Endothelial cell of umbilical vein (primary cell): ENCODE measurements around the gene S100A14. TPM values are rescaled to one million over a fixed set of nuclear protein-coding genes. Genes with fewer than 3 reads are reported as not detected.

ENCODE experiments used
- BruUV-seq: library from RNA; stranded (reverse); fragments of 400-500 nt; replicated peaks from 2 replicates; lab custom pipeline; 2021; lab: Mats Ljungman, UMichigan
- CTCF ChIA-PET: fragments of 300-600, 350-600 bp; sonication (Branson Sonifier 250); formaldehyde crosslinking; loops from one replicate; lab custom pipeline; 2021; ENCODE audit warnings: antibody characterized with exemption, inconsistent platforms; lab: Charles Lee
- POLR2A ChIA-PET: fragments of 300-600, 350-600 bp; sonication (Branson Sonifier 250); formaldehyde crosslinking; loops from one replicate; lab custom pipeline; 2021; ENCODE audit warnings: antibody characterized with exemption, inconsistent platforms; lab: Charles Lee
- DNase-seq: peaks from one replicate; pipeline ENCODE4 v3.0.0-alpha.2; 2011; ENCODE audit warnings: low read depth, low spot score
- FAIRE-seq: peaks from 2 replicates; lab custom pipeline; 2011; peaks lifted over from hg19 to GRCh38; lab: Jason Lieb, UNC
- H2AFZ ChIP-seq: 2 replicates; pipeline ENCODE4 v1.6.0; 2012; ENCODE audit warnings: low read depth, low read length, control low read depth, inconsistent platforms
- H3K27ac ChIP-seq: 2 replicates; pipeline ENCODE4 v1.5.1; 2011; ENCODE audit warnings: low read depth, mild to moderate bottlenecking, control low read depth, low read length, moderate library complexity; ENCODE audit not compliant: insufficient read depth
- H3K27me3 ChIP-seq, 2 experiments: 2 replicates each; pipeline versions ENCODE4 v1.6.0 to v1.6.1; 2011; ENCODE audit warnings: low read length in 2 of 2, mixed read lengths in 1 of 2; ENCODE audit not compliant: control insufficient read depth in 2 of 2, insufficient read depth in 2 of 2
- H3K36me3 ChIP-seq, 2 experiments: 2 replicates in 1 of 2; 3 replicates in 1 of 2; pipeline ENCODE4 v1.5.1; 2011; ENCODE audit warnings: low read length in 2 of 2, mild to moderate bottlenecking in 1 of 2, moderate library complexity in 1 of 2; ENCODE audit not compliant: control insufficient read depth in 2 of 2, insufficient read depth in 2 of 2; ENCODE audit errors: extremely low read depth in 1 of 2
- H3K4me1 ChIP-seq: 3 replicates; pipeline ENCODE4 v1.5.1; 2011; ENCODE audit warnings: mild to moderate bottlenecking, low read length; ENCODE audit not compliant: control insufficient read depth, insufficient read depth; ENCODE audit errors: extremely low read depth
- H3K4me2 ChIP-seq: 2 replicates; pipeline ENCODE4 v1.6.1; 2011; ENCODE audit warnings: low read length, control low read depth, mixed read lengths; ENCODE audit not compliant: insufficient read depth
- H3K4me3 ChIP-seq, 3 experiments: fragments of 200-600 bp in 1 of 3; sonication (generic), shearing (Covaris generic) in 1 of 3; replicated peaks in 1 of 3; 2 replicates each; pipeline ENCODE4 v1.5.1; 2011 to 2016; ENCODE audit warnings: control low read depth in 3 of 3, low read length in 3 of 3, mild to moderate bottlenecking in 2 of 3, inconsistent platforms in 1 of 3, low read depth in 1 of 3, moderate library complexity in 1 of 3; ENCODE audit not compliant: insufficient read depth in 1 of 3
- H3K79me2 ChIP-seq: 2 replicates; pipeline ENCODE4 v1.6.0; 2012; ENCODE audit warnings: low read length, inconsistent platforms; ENCODE audit not compliant: control insufficient read depth, insufficient read depth
- H3K9ac ChIP-seq: replicated peaks from 2 replicates; pipeline ENCODE3; 2011; ENCODE audit warnings: low read length, control low read depth; ENCODE audit not compliant: insufficient read depth; ENCODE audit errors: extremely low read depth
- H3K9me1 ChIP-seq: replicated peaks from 3 replicates; pipeline ENCODE4 v1.6.0; 2011; ENCODE audit warnings: mild to moderate bottlenecking, low read length; ENCODE audit not compliant: control insufficient read depth, insufficient read depth; ENCODE audit errors: extremely low read depth
- H3K9me3 ChIP-seq: replicated peaks from 2 replicates; pipeline ENCODE4 v1.5.1; 2012; ENCODE audit warnings: low read length, inconsistent platforms; ENCODE audit not compliant: control insufficient read depth, insufficient read depth
- H4K20me1 ChIP-seq: replicated peaks from 2 replicates; pipeline ENCODE3; 2011; ENCODE audit warnings: mild to moderate bottlenecking, low read length; ENCODE audit not compliant: control insufficient read depth, insufficient read depth; ENCODE audit errors: extremely low read depth
- EZH2 ChIP-seq: IDR thresholded peaks from 2 replicates; pipeline ENCODE4 v1.6.1; 2012; ENCODE audit warnings: borderline replicate concordance, low read depth, mild to moderate bottlenecking, moderate library complexity, low read length, inconsistent platforms; ENCODE audit not compliant: severe bottlenecking
- FOS ChIP-seq: IDR thresholded peaks from 2 replicates; pipeline ENCODE4 v1.6.1; 2011; ENCODE audit warnings: mild to moderate bottlenecking, low read length, moderate library complexity, borderline replicate concordance; ENCODE audit not compliant: insufficient read depth
- GATA2 ChIP-seq: IDR thresholded peaks from 2 replicates; pipeline ENCODE4 v1.7.0; 2011; ENCODE audit warnings: low read depth, mild to moderate bottlenecking, moderate library complexity, mixed read lengths, low read length; ENCODE audit not compliant: insufficient read length, insufficient read depth
- JUN ChIP-seq: IDR thresholded peaks from 2 replicates; pipeline ENCODE4 v1.6.1; 2011; ENCODE audit warnings: borderline replicate concordance, low read depth; ENCODE audit not compliant: insufficient read length, insufficient read depth
- MAX ChIP-seq: IDR thresholded peaks from 2 replicates; pipeline ENCODE4 v1.6.1; 2011; ENCODE audit not compliant: insufficient read depth, insufficient read length
- MYC ChIP-seq: IDR thresholded peaks from one replicate; pipeline ENCODE4 v1.6.1; 2011; ENCODE audit warnings: mild to moderate bottlenecking, low read depth, low read length
- POLR2AphosphoS5 ChIP-seq: IDR thresholded peaks from 2 replicates; pipeline ENCODE4 v1.6.1; 2012; ENCODE audit warnings: low read depth, mild to moderate bottlenecking, control low read depth, low read length, moderate library complexity; ENCODE audit not compliant: insufficient read depth
- dilution Hi-C: fragments of 300-500 bp; cut with MboI; formaldehyde crosslinking; loops from one replicate; pipeline ENCODE4 v1.15.0; 2019; ENCODE audit warnings: low sequenced_read_pairs; ENCODE audit not compliant: extremely low pct_ligation_motif_present
- intact Hi-C: fragments of 100-400 bp; cut with micrococcal nuclease; formaldehyde crosslinking; loops from one replicate; pipeline ENCODE4 v1.10.0; 2022
- polyA plus RNA-seq, 4 experiments: library from polyadenylated mRNA; depleted of rRNA in 3 of 4; stranded (reverse) in 3 of 4; unstranded in 1 of 4; fragments of >200 nt; gene quantifications; 2 replicates each; pipeline versions ENCODE4 v1.2.1 to v1.2.3, GENCODE V29; 2011 to 2012; ENCODE audit warnings: missing spikeins in 1 of 4
- total RNA-seq: library from RNA; stranded (reverse); gene quantifications from 2 replicates; pipeline ENCODE4 v1.2.3, GENCODE V29; 2021

Gene S100A14
- total and polyA plus RNA-seq, 2 donors (not counting 3 experiments of a cell fraction or from before 2014, with no cell fraction given) = 0.10 TPM; not detected in 1

- DNase-seq (no peak), FAIRE-seq (peak; percentile 33)
- Histone ChIP-seq H3K4me2 (peak overlapping the region; percentile 93), H3K9me3 (no peaks in the 10 kb centered on the region), H3K9me1 (no peaks in the 10 kb centered on the region), H2AFZ (peak overlapping the region; percentile 55), H3K79me2 (peaks cover 28% of the 10 kb centered on the region), H3K4me1 (peaks cover 14% of the 10 kb centered on the region), H4K20me1 (no peaks in the 10 kb centered on the region), H3K9ac (peak overlapping the region; percentile 86), H3K4me3 (peak overlapping the region; percentile 57 to 74 (median 62)), H3K27me3 (no peaks in the 10 kb centered on the region), H3K36me3 (no peaks in the 10 kb centered on the region), H3K27ac (peak overlapping the region; percentile 81)
- CTCF ChIA-PET = interaction anchor here (0.8 to 7.8 kb wide), 22 partner anchors 8 to 146 kb away, joined by 3 to 145 read pairs (median 10); partner anchors contain the start of genes S100A14 and S100A16
- POLR2A ChIA-PET = interaction anchor here (1.1 to 3.6 kb wide), 12 partner anchors 9 to 60 kb away, joined by 3 to 43 read pairs (median 6); partner anchors contain the start of genes ILF2, S100A14 and S100A16
- no TSS peak for BruUV-seq
- intact Hi-C loops (no loop called here), dilution Hi-C loops (no loop called here)
- no peak for TF ChIP-seq POLR2AphosphoS5
- no peak for TF ChIP-seq GATA2
- no peak for TF ChIP-seq MAX
- no peak for TF ChIP-seq MYC
- no peak for TF ChIP-seq EZH2
- TF ChIP-seq JUN = no peak
- TF ChIP-seq FOS = no peak
Observed at GRCh38 chr1:153626477-153626903, 10.4 kb upstream of the S100A14 start.
